IPS-11a (cell line): ENCODE results near the gene OSBP2.
"Not testable (repeated sequence)": the region's sequence is repeated elsewhere in the genome, so short reads cannot be mapped to it uniquely, and the experiment has no call there.

Experiments
- H3K4me3 ChIP-seq: one replicate; pipeline ENCODE4 v1.5.1; 2013; ENCODE audit warnings: low read depth, low read length, control low read depth

Gene OSBP2

GRCh38 chr22:30694640-30695350 lies at the start of gene OSBP2:
TSS of gene OSBP2 (plus strand) at chr22:30694874. CDS start at chr22:30694910, 36 bp downstream.
- peak within 1 kb of the TSS; percentile 72 for H3K4me3 ChIP-seq

GRCh38 chr22:30646518-30647160 lies 48.0 kb upstream of the OSBP2 start:
- H3K4me3 ChIP-seq, result no peak overlapping the region

GRCh38 chr22:30647536-30647935 lies 47.1 kb upstream of the OSBP2 start:
- no peak overlapping the region for H3K4me3 ChIP-seq

- no peak overlapping the region for H3K4me3 ChIP-seq
Observed at GRCh38 chr22:30648825-30649224, 45.8 kb upstream of the OSBP2 start.

GRCh38 chr22:30649430-30650007 lies 45.2 kb upstream of the OSBP2 start:
- H3K4me3 ChIP-seq, result no peak overlapping the region

- H3K4me3 ChIP-seq, result no peak overlapping the region
Observed at GRCh38 chr22:30650508-30651116, 44.1 kb upstream of the OSBP2 start.

GRCh38 chr22:30652852-30653251 lies 41.8 kb upstream of the OSBP2 start:
- no peak overlapping the region for H3K4me3 ChIP-seq

GRCh38 chr22:30654361-30654760 lies 40.3 kb upstream of the OSBP2 start:
- H3K4me3 ChIP-seq, result no peak overlapping the region

GRCh38 chr22:30655532-30655931 lies 39.1 kb upstream of the OSBP2 start:
- H3K4me3 ChIP-seq, result no peak overlapping the region

- no peak overlapping the region for H3K4me3 ChIP-seq
Observed at GRCh38 chr22:30662040-30662439, 32.6 kb upstream of the OSBP2 start.

GRCh38 chr22:30664798-30665197 lies 29.9 kb upstream of the OSBP2 start:
- no peak overlapping the region for H3K4me3 ChIP-seq

- H3K4me3 ChIP-seq, result no peak overlapping the region
Observed at GRCh38 chr22:30665266-30665665, 29.4 kb upstream of the OSBP2 start.

GRCh38 chr22:30665786-30666185 lies 28.9 kb upstream of the OSBP2 start:
- no peak overlapping the region for H3K4me3 ChIP-seq

- H3K4me3 ChIP-seq, result peak overlapping the region; percentile 71
Observed at GRCh38 chr22:30667107-30667493, 27.6 kb upstream of the OSBP2 start.

- peak within 1 kb of the TSS; percentile 71 for H3K4me3 ChIP-seq
Observed at GRCh38 chr22:30667494-30668385, 26.9 kb upstream of the OSBP2 start, which contains the start of gene DUSP18. TSS of gene DUSP18 (minus strand) at chr22:30667875. CDS start at chr22:30664003, 3,872 bp downstream.

- peak overlapping the region; percentile 71 for H3K4me3 ChIP-seq
Observed at GRCh38 chr22:30668386-30668710, 26.3 kb upstream of the OSBP2 start.

GRCh38 chr22:30671071-30671470 lies 23.6 kb upstream of the OSBP2 start:
- H3K4me3 ChIP-seq, result no peak overlapping the region

- H3K4me3 ChIP-seq, result no peak overlapping the region
Observed at GRCh38 chr22:30673136-30673535, 21.5 kb upstream of the OSBP2 start.

- H3K4me3 ChIP-seq, result no peak overlapping the region
Observed at GRCh38 chr22:30674482-30674881, 20.2 kb upstream of the OSBP2 start.

GRCh38 chr22:30675436-30675835 lies 19.2 kb upstream of the OSBP2 start:
- H3K4me3 ChIP-seq, result no peak overlapping the region

- H3K4me3 ChIP-seq, result not testable (repeated sequence)
Observed at GRCh38 chr22:30676565-30676964, 18.1 kb upstream of the OSBP2 start.
